Bone marrow (tissue), 2 donors: Measurements from ENCODE around the gene MOB3B.
"Not testable (repeated sequence)": the region's sequence is repeated elsewhere in the genome, so short reads cannot be mapped to it uniquely, and the experiment has no call there.

ENCODE experiments used
- DNase-seq, 2 donors: peaks; one replicate each; lab custom pipeline; 2025; lab: John Stamatoyannopoulos, UW

MOB3B gene

DNA sequence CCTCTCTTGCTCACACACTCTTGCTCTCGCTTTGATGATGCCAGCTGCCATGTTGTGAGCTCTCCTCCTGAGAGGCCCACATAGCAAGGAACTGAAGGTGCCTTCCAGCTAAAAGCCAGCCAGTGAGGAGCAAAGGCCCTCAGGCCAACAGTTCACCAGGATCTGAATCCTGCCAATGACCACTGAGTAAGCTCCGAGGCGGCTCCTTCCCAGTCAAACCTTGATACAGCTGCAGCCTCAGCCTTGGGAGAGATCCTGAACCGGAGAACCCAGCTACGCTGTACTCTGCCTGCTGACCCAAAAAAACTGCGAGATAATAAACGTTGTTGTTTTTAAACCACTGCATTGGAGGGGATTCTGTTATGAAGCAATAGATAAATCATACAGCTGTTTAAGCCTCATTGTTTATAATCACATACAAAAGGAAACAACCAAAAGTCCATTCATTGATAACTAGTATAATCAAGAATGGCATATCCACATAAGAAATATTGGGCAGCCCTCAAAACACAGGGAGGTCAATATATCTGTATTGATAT lies 54.5 kb downstream of the MOB3B start:
- no peak for DNase-seq

DNA sequence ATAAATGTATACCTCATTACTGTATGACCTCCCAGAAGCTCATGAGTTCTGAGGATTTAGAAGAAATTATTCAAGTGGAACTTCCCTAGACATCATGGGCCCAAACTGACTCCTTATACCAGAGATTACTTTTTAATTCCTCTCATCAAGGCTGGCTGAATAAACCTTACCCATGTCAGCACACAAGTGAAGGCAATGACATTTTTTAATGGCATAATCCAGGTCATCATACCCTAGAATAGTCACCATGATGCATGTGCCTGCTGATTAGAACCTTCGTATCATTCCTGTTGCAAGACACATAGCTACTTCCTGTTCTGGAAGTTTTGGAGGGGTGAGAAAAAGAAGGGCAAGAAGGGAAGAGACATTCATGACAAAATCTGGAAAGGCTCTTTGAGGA lies 55.3 kb downstream of the MOB3B start:
- no peak for DNase-seq

DNA sequence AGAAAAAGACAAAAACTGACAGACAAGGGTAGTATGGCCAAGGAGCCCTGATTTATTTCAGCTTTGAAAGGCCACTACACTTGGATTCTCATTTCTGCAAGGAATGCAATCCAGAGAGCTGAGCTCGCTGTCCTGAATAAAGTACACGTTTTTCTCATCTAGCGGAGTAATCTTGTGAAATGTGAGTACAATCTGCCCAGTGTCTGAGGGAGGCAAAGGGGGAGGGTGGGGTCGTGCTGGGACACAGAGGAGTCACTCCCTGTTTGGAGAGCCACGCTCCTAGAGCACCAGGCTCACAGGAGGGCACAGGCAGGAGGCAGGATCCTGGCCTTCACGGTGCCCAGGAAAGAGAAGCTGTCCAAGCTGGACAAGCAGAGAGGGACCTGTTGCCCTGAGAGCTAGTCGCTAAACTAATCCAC lies 56.5 kb downstream of the MOB3B start:
- DNase-seq, result no peak

DNA sequence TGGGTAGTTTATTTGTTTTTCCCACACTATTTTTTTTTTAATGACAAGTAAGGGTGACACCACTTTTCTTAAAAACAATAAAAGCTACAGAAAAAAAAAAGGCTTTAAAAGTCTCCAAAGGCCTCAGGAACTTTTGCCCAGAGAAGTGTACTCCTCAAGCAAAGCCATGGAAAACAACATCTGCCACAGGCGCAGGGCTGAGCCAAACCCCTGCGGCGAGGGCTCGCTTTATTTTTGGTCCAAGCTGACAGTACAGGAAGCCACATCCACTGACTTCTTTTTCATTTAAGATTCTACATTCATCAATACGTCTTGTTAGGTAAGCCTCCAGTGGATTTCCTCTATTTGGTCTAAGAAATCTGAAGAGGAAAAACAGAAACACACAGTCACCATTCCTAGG lies 57.4 kb downstream of the MOB3B start:
- peak in 1 of 2 donors; percentile 24 for DNase-seq

DNA sequence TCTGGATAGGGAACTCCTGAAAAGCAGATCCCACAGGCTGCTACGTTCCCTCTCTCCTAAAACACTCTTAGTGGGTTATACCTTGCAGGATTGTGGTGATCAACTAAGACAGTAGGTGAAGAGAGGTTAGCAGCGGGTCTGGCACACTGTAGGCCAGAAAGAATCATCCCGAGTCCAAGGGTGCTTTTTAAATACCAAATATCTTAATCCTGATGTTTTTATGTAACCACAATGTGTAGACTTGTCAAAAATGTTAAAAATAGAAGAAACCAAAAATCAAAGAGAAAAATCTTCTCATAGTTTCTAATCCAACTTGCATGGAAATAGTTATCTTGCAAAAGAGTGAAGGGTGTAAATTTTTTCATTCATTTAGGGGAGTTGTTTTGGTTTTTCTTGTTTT lies 57.8 kb downstream of the MOB3B start:
- no peak for DNase-seq

DNA sequence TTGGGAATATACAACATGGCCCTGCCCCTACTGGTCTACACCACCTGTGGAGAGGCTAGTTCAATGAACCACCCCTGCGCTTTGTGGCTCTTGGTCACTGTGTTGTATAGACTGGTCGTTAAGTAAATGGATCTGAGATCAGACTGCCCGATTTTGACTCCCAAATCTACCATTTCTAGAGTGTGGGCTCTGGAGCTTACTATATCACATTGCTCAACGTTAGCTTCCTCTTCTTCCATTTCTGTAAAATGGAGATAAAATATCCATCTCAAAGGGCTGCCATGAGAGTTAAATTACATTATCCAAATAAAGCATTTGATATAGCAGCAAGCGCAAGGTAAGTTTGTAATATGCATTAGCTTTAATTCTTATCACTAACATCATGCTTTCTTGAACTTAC lies 58.2 kb downstream of the MOB3B start:
- DNase-seq, result no peak

DNA sequence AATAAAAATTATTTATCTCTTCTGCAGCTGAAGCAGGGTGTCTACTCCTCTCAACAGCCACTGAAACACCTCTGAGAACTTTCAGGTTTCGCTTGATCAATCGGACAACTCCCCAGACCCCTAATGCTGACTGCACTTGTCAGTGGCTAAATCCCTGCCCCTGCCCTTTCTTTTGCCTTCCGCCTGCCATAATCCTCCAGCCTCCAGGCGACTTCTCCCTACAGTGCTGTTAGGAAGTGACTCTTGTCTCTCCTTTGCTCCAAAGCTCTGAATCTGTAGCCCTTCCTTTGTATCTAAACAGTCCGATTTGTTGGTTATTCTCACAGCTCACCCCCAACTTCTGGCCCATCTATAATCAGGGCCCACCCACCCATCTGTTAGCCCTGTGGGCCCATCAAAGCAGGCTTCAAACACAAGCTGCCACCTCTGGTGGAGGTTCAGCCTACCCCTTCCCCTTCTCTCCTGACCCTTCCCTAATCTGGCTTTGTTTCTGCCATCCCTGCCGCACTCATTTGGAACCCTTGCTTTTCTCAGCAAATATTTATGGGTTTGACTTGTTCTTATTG lies 59.2 kb downstream of the MOB3B start:
- no peak for DNase-seq

DNA sequence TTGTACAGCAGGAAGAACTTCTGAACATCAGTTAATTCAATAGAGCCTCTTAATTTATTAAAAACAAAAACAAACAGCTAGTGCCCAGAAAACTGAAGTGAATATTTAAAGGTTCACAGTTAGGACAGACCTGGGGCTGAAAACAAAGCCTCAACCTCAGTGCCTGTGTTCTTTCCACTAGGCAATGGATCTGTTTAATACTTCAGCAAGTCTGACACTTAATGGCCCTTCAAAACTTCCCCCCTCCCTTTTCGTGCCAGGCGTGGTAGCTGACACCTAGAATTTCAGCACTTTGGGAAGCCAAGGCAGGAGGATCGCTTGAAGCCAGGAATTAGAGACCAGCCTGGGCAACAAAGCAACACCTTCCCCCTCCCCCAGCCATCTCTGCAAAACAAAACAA lies 60.1 kb downstream of the MOB3B start:
- no peak for DNase-seq

DNA sequence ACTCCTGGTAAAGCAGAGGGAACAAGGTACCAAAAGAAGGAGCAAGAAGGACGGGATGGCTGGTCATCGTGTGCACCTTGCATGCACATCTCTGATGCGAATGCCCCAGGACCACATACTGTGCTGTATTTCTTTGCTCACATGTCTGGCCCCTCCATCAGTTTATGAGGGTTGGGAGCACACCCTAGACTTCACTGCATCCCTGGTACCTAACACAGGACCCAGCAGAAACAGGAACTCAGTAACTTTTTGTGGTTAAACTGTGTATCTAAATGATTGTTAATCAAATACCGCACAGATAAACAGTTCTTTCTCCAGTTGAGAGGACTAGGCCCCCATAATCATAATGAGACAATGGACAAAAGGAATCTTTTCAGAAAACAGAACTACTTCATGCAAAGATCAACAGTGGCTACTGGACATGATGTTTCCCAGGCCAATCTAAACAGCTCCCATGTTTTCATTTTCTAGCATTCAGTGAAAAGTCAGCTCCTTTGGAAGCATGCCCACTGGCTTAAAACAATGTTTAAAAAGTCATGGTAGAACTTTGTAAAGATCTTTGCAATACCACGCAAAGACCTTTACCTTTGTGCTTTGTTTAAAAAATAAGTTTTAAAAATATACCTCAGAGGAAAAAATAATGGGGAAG lies 61.0 kb downstream of the MOB3B start:
- no peak for DNase-seq

DNA sequence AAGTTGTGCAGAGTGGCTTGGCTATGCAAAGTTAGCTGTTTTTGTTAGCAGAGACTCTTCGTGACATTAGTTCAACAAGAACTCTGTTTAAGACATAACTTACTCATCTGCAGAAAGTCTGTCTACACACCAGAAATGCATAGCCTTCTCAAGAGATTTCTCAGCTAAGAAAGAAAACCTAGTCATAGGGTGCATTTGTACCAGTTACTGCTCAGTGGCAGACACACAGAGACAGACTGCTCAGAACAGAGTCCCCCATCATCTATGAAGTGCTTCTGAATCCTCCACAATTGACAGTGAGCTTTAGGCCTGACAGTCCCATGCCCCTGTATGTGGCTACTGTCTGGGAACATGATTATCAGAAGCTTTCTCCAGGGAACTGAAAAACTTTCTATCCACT lies 61.6 kb downstream of the MOB3B start:
- DNase-seq, result no peak

DNA sequence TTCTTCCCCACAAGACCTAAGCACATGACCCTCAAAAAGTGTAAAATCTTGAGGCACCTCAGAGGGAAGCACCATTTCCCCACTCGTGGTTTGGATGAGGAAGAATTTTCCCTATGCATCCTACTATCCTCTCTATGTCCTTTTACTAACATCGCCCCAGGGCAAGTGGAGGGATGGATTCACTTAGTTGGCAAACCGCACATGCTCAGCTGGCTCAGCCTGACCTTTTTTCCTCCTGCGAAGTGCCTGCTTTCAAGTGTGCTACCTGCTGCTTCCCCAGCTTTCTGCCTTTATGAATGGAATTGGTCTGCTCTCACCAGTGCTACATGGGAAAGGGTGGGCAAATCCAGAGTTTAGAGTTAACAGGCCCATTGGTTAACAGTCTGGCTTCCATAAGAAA lies 62.1 kb downstream of the MOB3B start:
- no peak for DNase-seq

DNA sequence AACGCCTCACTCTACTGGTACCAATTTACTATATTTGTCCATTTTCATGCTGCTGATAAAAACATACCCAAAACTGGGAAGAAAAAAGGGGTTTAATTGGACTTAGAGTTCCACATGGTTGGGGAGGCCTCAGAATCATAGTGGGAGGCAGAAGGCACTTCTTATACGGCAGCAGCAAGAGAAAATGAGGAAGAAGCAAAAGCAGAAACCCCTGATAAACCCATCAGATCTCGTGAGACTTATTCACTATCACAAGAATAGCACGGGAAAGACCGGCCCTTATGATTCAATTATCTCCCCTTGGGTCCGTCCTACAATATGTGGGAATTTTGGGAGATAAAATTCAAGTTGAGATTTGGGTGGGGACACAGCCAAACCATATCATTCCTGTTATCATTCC lies 63.1 kb downstream of the MOB3B start:
- not testable (repeated sequence) for DNase-seq

DNA sequence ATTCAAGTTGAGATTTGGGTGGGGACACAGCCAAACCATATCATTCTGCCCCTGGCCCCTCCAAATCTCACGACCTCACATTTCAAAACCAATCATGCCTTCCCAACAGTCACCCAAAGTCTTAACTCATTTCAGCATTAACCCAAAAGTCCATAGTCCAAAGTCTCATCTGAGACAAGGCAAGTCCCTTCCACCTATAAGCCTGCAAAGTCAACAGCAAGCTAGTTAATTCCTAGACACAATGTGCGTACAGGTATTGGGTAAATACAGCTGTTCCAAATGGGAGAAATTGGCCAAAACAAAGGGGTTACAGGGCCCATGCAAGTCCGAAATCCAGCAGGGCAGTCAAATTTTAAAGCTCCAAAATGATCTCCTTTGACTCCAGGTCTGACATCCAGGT lies 64.7 kb downstream of the MOB3B start:
- not testable (repeated sequence) for DNase-seq

DNA sequence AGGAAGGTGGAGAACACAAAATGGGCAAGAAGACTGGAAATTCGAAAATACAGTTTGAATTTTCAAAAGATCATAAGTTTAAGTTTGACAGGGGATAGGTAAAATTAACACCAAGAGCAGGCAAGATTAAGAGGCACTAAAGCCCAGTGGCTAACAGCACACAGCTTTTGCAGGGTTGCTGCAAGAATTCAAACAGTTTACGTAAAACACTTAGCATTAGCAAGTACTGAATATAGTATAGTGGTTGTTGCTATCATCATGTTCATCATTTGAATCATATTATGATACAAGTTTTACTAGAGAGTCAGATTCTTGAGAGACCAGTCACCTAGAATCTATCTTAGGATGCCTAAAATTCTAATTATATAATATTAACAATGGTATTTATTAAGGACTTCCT lies 66.8 kb downstream of the MOB3B start:
- no peak for DNase-seq

DNA sequence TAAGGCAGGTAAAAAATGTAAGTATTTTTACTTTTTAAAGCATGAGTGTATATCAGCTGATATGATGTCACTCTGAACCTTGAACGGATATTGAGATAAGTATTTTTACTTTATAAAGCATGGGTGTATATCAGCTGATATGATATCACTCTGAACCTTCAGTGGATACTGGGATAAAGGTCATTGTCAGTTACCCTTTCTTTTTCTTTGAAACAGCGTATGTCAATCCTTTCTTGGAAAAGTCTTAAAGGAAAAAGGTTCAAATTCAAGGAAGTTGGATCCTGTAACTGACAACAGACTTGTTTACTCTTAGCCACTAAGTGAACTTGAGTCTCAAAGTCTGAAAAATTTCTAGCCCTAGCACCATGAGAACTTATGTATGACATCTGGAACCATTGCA lies 67.2 kb downstream of the MOB3B start:
- DNase-seq, result no peak

DNA sequence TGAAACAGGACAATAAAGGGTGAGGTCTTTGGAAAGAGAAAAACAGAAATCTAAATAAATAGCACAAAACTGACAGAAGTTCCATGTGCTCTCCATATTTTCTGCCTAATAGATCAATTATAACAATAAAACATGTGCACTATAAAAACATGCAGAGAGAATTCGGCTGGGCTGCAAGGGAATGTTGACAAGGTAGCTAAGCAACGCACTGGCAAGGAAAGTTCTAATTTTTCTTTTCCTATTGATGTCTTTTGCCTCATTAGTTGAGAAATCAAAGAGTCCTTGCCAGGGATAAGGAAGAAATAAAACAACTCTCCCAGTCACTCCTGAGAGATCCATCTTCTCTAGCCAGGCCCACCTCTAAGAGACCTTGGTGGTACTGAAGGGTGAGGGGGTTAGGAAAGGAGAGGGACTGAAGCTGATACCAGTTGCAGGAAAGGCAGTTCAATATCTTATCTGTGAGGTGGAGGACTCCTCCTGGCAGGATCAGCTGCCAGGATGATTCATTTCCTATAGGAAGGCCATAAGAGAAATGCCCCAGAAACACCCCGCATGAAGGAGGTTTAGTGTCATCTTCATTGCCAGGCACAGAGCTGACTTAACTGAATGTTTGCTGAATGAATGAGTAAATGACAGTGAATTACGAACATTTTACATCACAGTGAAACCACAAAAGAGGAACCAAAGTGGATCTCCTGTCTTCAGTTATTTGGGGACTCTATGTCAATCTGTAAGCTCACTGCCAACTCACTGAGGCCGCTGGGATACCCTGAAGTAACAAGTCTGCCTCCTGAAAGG lies 69.2 kb downstream of the MOB3B start:
- DNase-seq, result peak; percentile 18 to 86

DNA sequence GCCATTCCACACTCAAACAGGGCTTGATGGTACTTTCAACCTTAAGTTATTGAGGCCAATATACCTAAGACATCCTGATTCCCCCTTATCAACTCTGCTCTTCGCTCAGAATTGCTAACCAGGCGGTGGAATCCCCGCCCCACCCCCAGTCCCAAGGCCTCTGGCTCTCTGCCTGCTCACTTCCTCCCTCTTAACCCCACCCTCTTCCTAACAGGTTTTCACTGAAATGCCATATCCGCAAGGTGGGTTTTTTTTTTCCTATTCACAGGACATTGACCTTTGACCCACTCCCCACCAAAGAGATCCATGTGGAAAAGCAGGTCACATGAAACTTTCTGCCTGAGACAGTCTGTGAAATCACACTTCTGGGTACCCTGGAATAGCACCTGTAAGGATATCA lies 72.2 kb downstream of the MOB3B start:
- DNase-seq, result no peak

DNA sequence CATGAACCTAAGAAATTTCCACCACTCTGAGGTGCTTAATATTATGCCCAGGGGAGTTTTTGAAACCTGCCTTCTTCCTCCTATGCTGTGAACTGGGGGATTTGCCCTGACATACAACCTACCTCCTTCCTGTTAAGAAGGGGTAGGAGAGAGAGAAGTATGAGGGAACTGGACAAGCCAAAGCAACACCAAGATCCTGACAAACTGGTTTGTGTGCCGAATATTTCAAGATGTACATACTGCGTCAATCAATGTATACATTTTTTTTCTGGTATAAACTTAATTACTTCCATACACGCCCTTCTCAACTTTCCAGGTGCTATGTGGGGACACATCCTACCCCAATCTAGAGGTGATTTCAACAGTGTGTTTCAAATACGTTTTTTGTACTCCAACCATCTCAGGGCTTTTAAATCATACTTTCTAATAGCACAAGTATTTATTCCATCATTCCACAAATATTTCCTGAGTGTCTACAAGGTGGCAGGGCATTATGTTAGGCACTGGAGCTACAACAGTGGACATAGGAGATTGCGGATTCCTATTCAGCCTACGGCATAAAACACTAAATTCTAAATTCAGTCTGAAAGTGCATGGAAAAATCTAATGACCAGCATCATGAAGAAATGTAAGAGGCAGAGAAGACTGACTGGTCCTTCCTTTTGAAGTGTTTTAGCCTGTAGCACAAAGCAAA lies 75.6 kb downstream of the MOB3B start:
- DNase-seq, result no peak

DNA sequence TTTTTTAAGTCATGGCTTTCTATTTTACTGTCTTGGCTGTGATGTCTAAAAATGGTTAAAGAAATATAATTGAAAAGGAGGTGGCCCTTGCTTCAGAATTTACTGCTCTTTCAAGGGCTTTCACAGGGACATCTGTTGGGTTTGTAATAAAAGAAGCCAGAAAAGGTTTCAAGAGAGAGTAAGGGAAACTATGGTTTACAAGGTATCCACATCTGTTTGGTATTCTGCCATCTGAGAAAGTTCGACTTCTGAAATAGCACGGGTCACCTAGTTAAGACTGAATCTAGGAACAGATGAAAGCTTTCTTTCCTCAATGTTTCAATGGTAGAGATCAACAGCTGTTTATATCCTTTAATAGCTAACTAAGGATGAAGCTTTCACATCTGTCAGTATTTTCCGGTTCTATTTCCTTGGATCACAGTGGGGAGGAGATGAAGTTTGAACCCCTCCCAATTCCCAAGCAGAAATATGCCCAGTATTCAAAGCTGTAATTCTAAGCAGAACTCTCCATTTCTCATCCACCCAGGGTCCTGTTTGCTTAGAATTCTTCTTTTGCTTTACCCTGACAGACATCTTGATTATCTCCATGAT lies 78.3 kb downstream of the MOB3B start:
- no peak for DNase-seq

DNA sequence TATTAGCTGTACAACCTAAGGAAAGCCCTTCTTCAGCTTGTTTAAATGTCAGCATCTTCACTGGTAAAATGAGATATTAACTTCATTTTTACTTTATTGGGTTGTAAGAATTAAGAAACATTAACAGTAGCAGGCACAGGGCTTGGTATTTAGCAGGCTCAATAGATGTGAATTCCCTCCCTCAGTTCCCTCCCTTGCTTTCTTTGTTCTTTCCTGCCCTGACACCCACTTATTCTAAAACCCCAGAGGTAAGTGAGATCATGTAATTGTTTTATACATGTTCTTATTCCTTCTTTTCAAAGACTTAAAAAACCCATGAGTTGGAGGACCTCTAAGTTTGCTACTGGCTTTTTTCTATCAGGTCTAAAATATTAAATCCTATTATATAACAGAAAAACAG lies 78.9 kb downstream of the MOB3B start:
- no peak for DNase-seq

DNA sequence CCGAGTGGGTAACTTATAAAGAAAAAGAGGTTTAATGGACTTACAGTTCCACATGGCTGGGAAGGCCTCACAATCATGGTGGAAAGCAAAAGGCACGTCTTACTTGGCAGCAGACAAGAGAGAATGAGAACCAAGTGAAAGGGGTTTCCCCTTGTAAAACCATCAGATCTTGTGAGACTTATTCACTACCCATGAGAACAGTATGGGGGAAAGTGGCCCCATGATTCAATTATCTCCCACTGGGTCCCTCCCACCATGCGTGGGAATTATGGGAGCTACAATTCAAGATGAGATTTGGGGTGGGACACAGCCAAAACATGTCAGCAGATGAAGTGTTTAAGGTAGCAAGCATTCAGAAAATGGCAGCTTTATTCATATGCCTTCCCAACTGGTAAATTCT lies 81.3 kb downstream of the MOB3B start:
- not testable (repeated sequence) for DNase-seq

DNA sequence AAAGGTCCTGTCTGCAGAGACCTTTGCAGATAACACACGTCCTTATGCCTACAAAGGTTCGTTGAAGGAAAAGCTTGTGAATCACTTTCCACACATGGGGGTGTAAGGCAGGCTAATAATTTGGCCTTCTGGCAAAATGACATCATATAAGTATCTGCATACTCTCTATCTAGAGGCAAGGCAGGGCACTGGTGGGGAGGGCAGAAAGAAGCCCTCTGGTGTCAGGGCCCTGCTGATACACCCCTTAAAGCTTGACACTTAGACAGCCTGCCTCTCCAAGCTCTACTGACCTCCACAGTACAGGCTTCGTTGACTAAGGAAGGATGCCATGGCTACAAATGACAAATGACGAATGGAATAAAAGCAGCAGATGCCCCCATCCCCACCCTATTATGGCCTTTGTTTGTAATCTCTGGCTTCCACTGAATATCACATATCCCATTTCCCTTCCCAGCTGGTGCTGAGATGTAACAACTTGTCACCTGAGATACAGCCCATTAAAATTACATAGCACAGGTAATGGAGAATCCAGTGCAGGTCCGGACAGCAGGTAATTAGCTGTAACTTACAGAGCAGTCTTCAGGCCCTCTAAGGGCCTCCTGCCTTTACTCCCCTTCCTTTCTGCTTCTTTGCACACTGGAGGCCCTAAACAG lies 82.5 kb downstream of the MOB3B start:
- DNase-seq, result no peak
